GM12878 (cell line): ENCODE results near the gene HIVEP2. TPM values are rescaled to one million over a fixed set of nuclear protein-coding genes. Genes with fewer than 3 reads are reported as not detected.

ENCODE experiments used
- ATAC-seq: fragments of 200-7000 bp; cut with Tn5 transposase; 3 replicates; pipeline ENCODE4 v1.9.1; 2020; ENCODE audit warnings: mild to moderate bottlenecking, moderate library complexity
- BruUV-seq: library from RNA; stranded (reverse); fragments of 400-500 nt; replicated peaks from 2 replicates; lab custom pipeline; 2021; lab: Mats Ljungman, UMichigan
- CTCF ChIA-PET: fragments of 300-600 bp; sonication (Branson Sonifier 250); formaldehyde crosslinking; extraction: SDS; loops from one replicate; lab custom pipeline; 2021; ENCODE audit warnings: inconsistent platforms; lab: Yijun Ruan, JAX
- POLR2A ChIA-PET: fragments of 350-600 bp; formaldehyde crosslinking; extraction: SDS; loops from one replicate; lab custom pipeline; 2021; ENCODE audit warnings: inconsistent platforms; lab: Charles Lee
- RAD21 ChIA-PET: fragments of 300-600 bp; sonication (Branson Sonifier 250); formaldehyde crosslinking; loops from one replicate; lab custom pipeline; 2023; ENCODE audit warnings: antibody characterized with exemption; ENCODE audit not compliant: unreplicated experiment; lab: Charles Lee
- SMC1A ChIA-PET: fragments of 300-600 bp; sonication (Branson Sonifier 250); formaldehyde crosslinking; loops from one replicate; lab custom pipeline; 2023; ENCODE audit not compliant: unreplicated experiment, uncharacterized antibody; lab: Charles Lee
- DNase-seq: peaks from one replicate; pipeline ENCODE4 v3.0.0-alpha.2; 2011; ENCODE audit warnings: low read depth, low spot score
- FAIRE-seq: peaks from 3 replicates; lab custom pipeline; 2011; peaks lifted over from hg19 to GRCh38; lab: Jason Lieb, UNC
- H2AFZ ChIP-seq: 2 replicates; pipeline ENCODE4 v1.6.0; 2011; ENCODE audit warnings: low read depth, low read length, control low read depth; ENCODE audit not compliant: control insufficient read depth
- H3K27ac ChIP-seq: 2 replicates; pipeline ENCODE4 v1.5.1; 2011; ENCODE audit warnings: control low read depth; ENCODE audit not compliant: control insufficient read depth, insufficient read depth
- H3K27me3 ChIP-seq, 2 experiments: replicated peaks in 1 of 2; 2 replicates each; pipeline versions ENCODE4 v1.6.0 to v1.6.1; 2011; ENCODE audit warnings: low read length in 1 of 2; ENCODE audit not compliant: control insufficient read depth in 2 of 2, insufficient read depth in 2 of 2
- H3K36me3 ChIP-seq, 2 experiments: 2 replicates each; pipeline ENCODE4 v1.5.1; 2011; ENCODE audit warnings: low read length in 1 of 2; ENCODE audit not compliant: control insufficient read depth in 2 of 2, insufficient read depth in 2 of 2
- H3K4me1 ChIP-seq: 2 replicates; pipeline ENCODE4 v1.6.1; 2011; ENCODE audit warnings: mild to moderate bottlenecking, low read length, moderate library complexity, mixed read lengths; ENCODE audit not compliant: control insufficient read depth, insufficient read depth
- H3K4me2 ChIP-seq: 2 replicates; pipeline ENCODE4 v1.6.0; 2011; ENCODE audit warnings: control low read depth; ENCODE audit not compliant: control insufficient read depth, insufficient read depth
- H3K4me3 ChIP-seq: fragments of 200-600 bp; sonication (generic); 2 replicates; pipeline ENCODE4 v1.5.1; 2016
- H3K79me2 ChIP-seq: 2 replicates; pipeline ENCODE4 v1.6.0; 2011; ENCODE audit warnings: low read length; ENCODE audit not compliant: control insufficient read depth, insufficient read depth
- H3K9ac ChIP-seq: 2 replicates; pipeline ENCODE4 v1.8.0; 2011; ENCODE audit warnings: low read length, control low read depth, mixed read lengths; ENCODE audit not compliant: control insufficient read depth, insufficient read depth
- H3K9me3 ChIP-seq: replicated peaks from 3 replicates; pipeline ENCODE4 v1.5.1; 2011; ENCODE audit warnings: mild to moderate bottlenecking, low read length; ENCODE audit not compliant: control insufficient read depth, insufficient read depth
- H4K20me1 ChIP-seq: 2 replicates; pipeline ENCODE4 v1.6.0; 2011; ENCODE audit not compliant: control insufficient read depth, insufficient read depth
- BCL3 ChIP-seq: IDR thresholded peaks from 2 replicates; pipeline ENCODE4 v1.6.1; 2011; ENCODE audit warnings: borderline replicate concordance, low read depth, mild to moderate bottlenecking, moderate library complexity, low read length; ENCODE audit not compliant: insufficient read depth, poor library complexity, severe bottlenecking
- CUX1 ChIP-seq: IDR thresholded peaks from 2 replicates; pipeline ENCODE4 v1.6.1; 2012; ENCODE audit warnings: improper control_type of control experiment, low read depth, low read length; ENCODE audit not compliant: insufficient replicate concordance
- FOS ChIP-seq: IDR thresholded peaks from 3 replicates; pipeline ENCODE4 v1.6.1; 2011; ENCODE audit warnings: borderline replicate concordance; ENCODE audit not compliant: insufficient read length; ENCODE audit errors: extremely low read depth
- IRF4 ChIP-seq: IDR thresholded peaks from 2 replicates; pipeline ENCODE4 v1.6.1; 2011; ENCODE audit warnings: low read depth, low read length
- MXI1 ChIP-seq: fragments of 150-350 bp; IDR thresholded peaks from 2 replicates; pipeline ENCODE4 v1.6.1; 2011; ENCODE audit warnings: low read depth, mild to moderate bottlenecking, inconsistent platforms, low read length, improper control_type of control experiment
- NFYB ChIP-seq: IDR thresholded peaks from 2 replicates; pipeline ENCODE4 v1.6.1; 2011; ENCODE audit warnings: low read depth, mild to moderate bottlenecking, low read length, improper control_type of control experiment, moderate library complexity; ENCODE audit not compliant: insufficient read depth
- PBX3 ChIP-seq: IDR thresholded peaks from 2 replicates; pipeline ENCODE4 v1.6.1; 2011; ENCODE audit warnings: mild to moderate bottlenecking, low read depth, low read length, moderate library complexity; ENCODE audit not compliant: insufficient replicate concordance
- POLR2A ChIP-seq: IDR thresholded peaks from 2 replicates; pipeline ENCODE4 v1.6.1; 2011; ENCODE audit warnings: low read depth, mild to moderate bottlenecking, low read length
- RBBP5 ChIP-seq: fragments of 200-600 bp; sonication (generic); conservative IDR thresholded peaks from 2 replicates; pipeline ENCODE4 v1.6.1; 2016
- USF1 ChIP-seq: IDR thresholded peaks from 2 replicates; pipeline ENCODE4 v1.6.1; 2011; ENCODE audit warnings: borderline replicate concordance, low read depth, mild to moderate bottlenecking, moderate library complexity, mixed read lengths, low read length; ENCODE audit not compliant: insufficient read depth; ENCODE audit errors: extremely low read length
- YY1 ChIP-seq: IDR thresholded peaks from 2 replicates; pipeline ENCODE4 v1.6.1; 2011; ENCODE audit warnings: low read depth, mild to moderate bottlenecking, low read length
- ZNF274 ChIP-seq: IDR thresholded peaks from one replicate; pipeline ENCODE4 v1.8.0; 2011; ENCODE audit not compliant: insufficient read length, insufficient read depth
- WGBS: methylation state at CpG from one replicate; pipeline ENCODE4 v1.1.6; 2016; ENCODE audit warnings: low lambda C conversion rate; ENCODE audit not compliant: insufficient replicate concordance, insufficient coverage; ENCODE audit errors: missing lambda C conversion rate; 5-methylcytosine and 5-hydroxymethylcytosine counted together
- in situ Hi-C: fragments of 300-500 bp; cut with MboI; formaldehyde crosslinking; loops from 9 replicates; pipeline ENCODE4 v1.14.3; 2018; ENCODE audit warnings: mixed read lengths
- intact Hi-C: fragments of 100-400 bp; cut with micrococcal nuclease; formaldehyde crosslinking; loops from one replicate; pipeline ENCODE4 v1.14.2; 2022; ENCODE audit not compliant: unreplicated experiment
- polyA plus RNA-seq, 11 experiments: library from polyadenylated mRNA; depleted of rRNA in 4 of 11; unstranded in 6 of 11; stranded (reverse) in 5 of 11; fragments of >200 nt; fragmentation: Nextera tagmentation in 4 of 11; fragmentation: Illumina TruSeq in 1 of 11; extraction: Ambion mirVana in 4 of 11; extraction: Trizol in 1 of 11; gene quantifications; 1 replicate in 1 of 11; 2 replicates in 10 of 11; pipeline versions ENCODE4 v1.2.1 to v1.2.3, GENCODE V29; 2011 to 2016; ENCODE audit warnings: inconsistent platforms in 2 of 11, missing spikeins in 2 of 11, low read depth in 1 of 11
- total RNA-seq, 4 experiments: library from RNA; depleted of rRNA in 3 of 4; stranded (reverse); fragments of >200 nt in 3 of 4; fragmentation: Illumina TruSeq in 1 of 4; extraction: Trizol in 1 of 4; gene quantifications; 2 replicates each; pipeline versions ENCODE4 v1.2.1 to v1.2.3, GENCODE V29; 2013 to 2021

HIVEP2 gene
- total and polyA plus RNA-seq, 10 of the 15 experiments (the other 5 are each of a cell fraction or from before 2014, with no cell fraction given) = 1.2 to 15.7 (median 10.2) TPM

GRCh38 chr6:142790257-142790656 is 154.7 kb downstream of the HIVEP2 start (continued):
- TF ChIP-seq CUX1 (no peak), MXI1 (no peak)

- Histone ChIP-seq H3K36me3 (peaks cover 0 to 2% of the 10 kb centered on the region in 2 experiments; a peak in 2 of 4 replicates), H3K4me1 (peaks cover 11% of the 10 kb centered on the region; the same call in 1 of the 2 replicates), H3K4me3 (no peak overlapping the region), H3K4me2 (no peak overlapping the region), H3K9me3 (no peaks in the 10 kb centered on the region; the same call in 2 of the 3 replicates), H4K20me1 (no peaks in the 10 kb centered on the region), H3K79me2 (peaks cover 8% of the 10 kb centered on the region), H3K27ac (no peak overlapping the region), H3K9ac (no peak overlapping the region), H2AFZ (no peak overlapping the region), H3K27me3 (no peaks in the 10 kb centered on the region)
- no TSS peak for BruUV-seq
- ChIA-PET CTCF (interaction anchor here (0.8 to 2.2 kb wide), 4 partner anchors 17 to 40 kb away, joined by 3 to 6 read pairs (median 4); no protein-coding TSS in a partner anchor), SMC1A (interaction anchor here (1.0 to 5.6 kb wide), 6 partner anchors 10 to 98 kb away, joined by 3 to 45 read pairs (median 18); no protein-coding TSS in a partner anchor), POLR2A (interaction anchor here (0.6 to 4.4 kb wide), 6 partner anchors 8 to 95 kb away, joined by 3 to 16 read pairs (median 5); no protein-coding TSS in a partner anchor), RAD21 (interaction anchor here (1.4 to 4.0 kb wide), 4 partner anchors 13 to 97 kb away, joined by 3 to 24 read pairs (median 10); no protein-coding TSS in a partner anchor)
- WGBS = 93% methylated on average over 2 of the region's 2 CpGs
- in situ Hi-C loops (no loop called here), intact Hi-C loops (no loop called here)
- ATAC-seq = no peak
- FAIRE-seq = no peak
- no peak for DNase-seq
- TF ChIP-seq PBX3 (no peak), IRF4 (no peak), USF1 (no peak), NFYB (no peak), POLR2A (no peak), FOS (no peak), YY1 (no peak), RBBP5 (no peak), BCL3 (no peak), ZNF274 (no peak)
Measured at GRCh38 chr6:142787422-142787821, 157.6 kb downstream of the HIVEP2 start.
